Measurements from ENCODE around the gene SPACA6. TPM values are rescaled to one million over a fixed set of nuclear protein-coding genes. Genes with fewer than 3 reads are reported as not detected.
A peak's percentile ranks its signal among the peaks of the same experiment; 100 is the strongest.
"Not testable (repeated sequence)": the region's sequence is repeated elsewhere in the genome, so short reads cannot be mapped to it uniquely, and the experiment has no call there.

SPACA6 gene, protein sequence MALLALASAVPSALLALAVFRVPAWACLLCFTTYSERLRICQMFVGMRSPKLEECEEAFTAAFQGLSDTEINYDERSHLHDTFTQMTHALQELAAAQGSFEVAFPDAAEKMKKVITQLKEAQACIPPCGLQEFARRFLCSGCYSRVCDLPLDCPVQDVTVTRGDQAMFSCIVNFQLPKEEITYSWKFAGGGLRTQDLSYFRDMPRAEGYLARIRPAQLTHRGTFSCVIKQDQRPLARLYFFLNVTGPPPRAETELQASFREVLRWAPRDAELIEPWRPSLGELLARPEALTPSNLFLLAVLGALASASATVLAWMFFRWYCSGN
- 29.5 and 40.5 TPM in 2 replicates for total RNA-seq (2021)
- Bru-seq, nascent RNA: percentile 85 among the genes with signal in this experiment
- BruChase-seq, experiment 1, labeled RNA remaining after a 2-hour chase: percentile 87 among the genes with signal in this experiment
- percentile 69 among the genes with signal in this experiment for BruChase-seq, experiment 2, labeled RNA remaining after a 6-hour chase
- long read RNA-seq, partial matches to known transcripts: 6 of 13 reads
- long read RNA-seq, other reads (novel, unspliced or antisense): 5 of 13 reads

DNA sequence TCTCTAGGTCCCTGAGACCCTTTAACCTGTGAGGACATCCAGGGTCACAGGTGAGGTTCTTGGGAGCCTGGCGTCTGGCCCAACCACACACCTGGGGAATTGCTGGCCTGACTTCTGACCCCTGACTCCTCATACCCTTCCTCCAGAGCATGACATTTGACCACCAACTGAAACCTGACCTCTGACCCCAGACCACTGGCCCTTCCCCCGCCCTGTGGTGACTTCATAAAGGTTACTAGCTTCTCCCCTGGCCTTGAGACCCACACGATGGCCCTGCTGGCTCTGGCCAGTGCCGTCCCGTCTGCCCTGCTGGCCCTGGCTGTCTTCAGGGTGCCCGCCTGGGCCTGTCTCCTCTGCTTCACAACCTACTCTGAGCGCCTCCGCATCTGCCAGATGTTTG is at the start of gene SPACA6:
Gene SPACA6, plus strand, starts transcription at position 71 of the 400 bp plus-strand sequence. Its CDS starts 197 bp downstream, at position 268.
- H3K9me3 ChIP-seq (ENCODE audit: insufficient read depth, low read depth): no peaks in the 10 kb centered on the region
- no peaks in the 10 kb centered on the region for H3K9me2 ChIP-seq (ENCODE audit: insufficient read depth)
- H3K4me2 ChIP-seq: no peak within 1 kb of the TSS
- H3K27ac ChIP-seq: no peak within 1 kb of the TSS
- no peak within 1 kb of the TSS for H3K4me3 ChIP-seq
- peaks cover 8% of the 10 kb centered on the region; the same call in 1 of the 2 replicates for H3K36me3 ChIP-seq (ENCODE audit: low read depth)
- H2AFZ ChIP-seq: no peak within 1 kb of the TSS
- TF ChIP-seq CTCF (conservative IDR thresholded peaks at IDR 0.05): no peak
- no peak for TF ChIP-seq EZH2 (IDR thresholded peaks at IDR 0.05; ENCODE audit: low read depth)
- peaks cover 21% of the 10 kb centered on the region; the same call in 1 of the 2 replicates for H4K20me1 ChIP-seq (ENCODE audit: insufficient read depth)
- no peaks in the 10 kb centered on the region for H3K27me3 ChIP-seq (ENCODE audit: insufficient read depth, low read depth)
- H3K4me1 ChIP-seq (replicated peaks; ENCODE audit: insufficient read depth): peaks cover 13% of the 10 kb centered on the region
- ChIA-PET POLR2A (ENCODE audit: unreplicated experiment) (no interaction called here), CTCF (no interaction called here)
- intact Hi-C loops (cut with micrococcal nuclease; ENCODE audit: unreplicated experiment): no loop called here
- peaks cover 37% of the 10 kb centered on the region for H3K79me2 ChIP-seq (ENCODE audit: low read depth)
- no TSS peak for BruUV-seq (replicated peaks)
- H3F3A ChIP-seq (ENCODE audit: insufficient read depth, low read depth): peaks cover 3% of the 10 kb centered on the region; the same call in 1 of the 2 replicates
- DNase-seq: no peak

GRCh38 chr19:51644636-51645271 is 48.4 kb upstream of the SPACA6 start:
- peaks cover 28% of the 10 kb centered on the region for H3K27me3 ChIP-seq (ENCODE audit: insufficient read depth, low read depth)

GRCh38 chr19:51646730-51647129 is 46.4 kb upstream of the SPACA6 start, which contains the start of gene SIGLEC14:
TSS of gene SIGLEC14 (minus strand) at chr19:51646825. CDS start at chr19:51646759, 66 bp downstream.
- H3K4me3 ChIP-seq; DNase-seq; H3K79me2 ChIP-seq (ENCODE audit: low read depth); H3K9me2 ChIP-seq (ENCODE audit: insufficient read depth); BruUV-seq (replicated peaks); H3K9me3 ChIP-seq (ENCODE audit: insufficient read depth, low read depth); POLR2A ChIA-PET (ENCODE audit: unreplicated experiment); H3F3A ChIP-seq (ENCODE audit: insufficient read depth, low read depth); CTCF ChIA-PET; H4K20me1 ChIP-seq (ENCODE audit: insufficient read depth); H3K27ac ChIP-seq; H3K36me3 ChIP-seq (ENCODE audit: low read depth); H2AFZ ChIP-seq; H3K4me1 ChIP-seq (replicated peaks; ENCODE audit: insufficient read depth); intact Hi-C loops (cut with micrococcal nuclease; ENCODE audit: unreplicated experiment); H3K4me2 ChIP-seq: not testable (repeated sequence)
- H3K27me3 ChIP-seq (ENCODE audit: insufficient read depth, low read depth): peaks cover 43% of the 10 kb centered on the region

More at GRCh38 chr19:51644636-51645271, 48.4 kb upstream of the SPACA6 start:
- H3K36me3 ChIP-seq (ENCODE audit: low read depth): no peaks in the 10 kb centered on the region
- no peak overlapping the region for H3K27ac ChIP-seq
- no peak for DNase-seq
- ChIA-PET CTCF (no interaction called here), POLR2A (ENCODE audit: unreplicated experiment) (no interaction called here)
- H3K4me2 ChIP-seq: no peak overlapping the region
- no TSS peak for BruUV-seq (replicated peaks)
- H4K20me1 ChIP-seq (ENCODE audit: insufficient read depth): no peaks in the 10 kb centered on the region
- H3K4me1 ChIP-seq (replicated peaks; ENCODE audit: insufficient read depth): no peaks in the 10 kb centered on the region
- TF ChIP-seq CTCF (conservative IDR thresholded peaks at IDR 0.05) (no peak), EZH2 (IDR thresholded peaks at IDR 0.05; ENCODE audit: low read depth) (no peak)
- H3K79me2 ChIP-seq (ENCODE audit: low read depth): no peaks in the 10 kb centered on the region
- H2AFZ ChIP-seq: no peak overlapping the region
- H3K9me2 ChIP-seq (ENCODE audit: insufficient read depth): no peaks in the 10 kb centered on the region
- no peaks in the 10 kb centered on the region for H3K9me3 ChIP-seq (ENCODE audit: insufficient read depth, low read depth)
- no peaks in the 10 kb centered on the region for H3F3A ChIP-seq (ENCODE audit: insufficient read depth, low read depth)
- intact Hi-C loops (cut with micrococcal nuclease; ENCODE audit: unreplicated experiment): no loop called here
- H3K4me3 ChIP-seq: no peak overlapping the region

All from PC-9 (cell line).